ENCODE results near the gene ITGB3. TPM values are rescaled to one million over a fixed set of nuclear protein-coding genes. Genes with fewer than 3 reads are reported as not detected.

Gene ITGB3
- total and polyA plus RNA-seq, 2 of the 8 experiments (the other 6 are each of a cell fraction or from before 2014, with no cell fraction given), result 0.08 to 0.09 TPM

DNA sequence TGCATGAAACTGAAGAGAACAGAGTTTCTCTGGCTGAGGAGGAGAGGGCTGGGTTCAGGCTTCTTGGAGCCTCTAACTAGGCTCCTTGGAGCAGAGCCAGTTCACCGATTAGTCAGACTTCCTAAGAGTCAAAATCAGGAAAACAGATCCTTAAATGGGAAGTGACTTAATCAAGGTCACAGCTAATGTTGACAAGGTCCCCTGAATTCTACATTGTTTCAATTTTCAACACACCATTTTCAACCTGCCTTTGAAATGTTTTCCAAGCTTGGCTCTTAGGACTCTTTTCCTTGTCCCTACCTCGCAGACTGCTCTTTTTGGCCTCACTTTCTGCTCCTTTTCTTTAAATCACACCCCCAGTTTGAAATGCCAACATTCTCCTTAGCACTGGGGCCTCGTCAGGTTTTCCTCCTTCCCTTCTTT, 28.2 kb upstream of the ITGB3 start (continued):
- no peak for TF ChIP-seq CHD7 (IDR thresholded peaks at IDR 0.05; ENCODE audit: insufficient replicate concordance, low read length)
